GM21717 (cell line): ENCODE data around the gene MARCHF9.

Experiments
- ATAC-seq: cut with Tn5 transposase; IDR thresholded peaks from one replicate; pipeline ENCODE4 v1.9.1; 2021; ENCODE audit warnings: mild to moderate bottlenecking, moderate library complexity; ENCODE audit not compliant: unreplicated experiment

Gene MARCHF9

GRCh38 chr12:57751788-57752667 lies 2.9 kb upstream of the MARCHF9 start, which contains the start of gene CDK4:
TSS of gene CDK4 (minus strand) at chr12:57752310. CDS start at chr12:57751717, 593 bp downstream.
- ATAC-seq, result peak; percentile 65

GRCh38 chr12:57752668-57753000 lies 2.3 kb upstream of the MARCHF9 start:
- ATAC-seq, result no peak

GRCh38 chr12:57753756-57754337 lies 1.1 kb upstream of the MARCHF9 start:
- no peak for ATAC-seq

- no peak for ATAC-seq
Observed at GRCh38 chr12:57755194-57755453, 221 bp downstream of the MARCHF9 start.

- no peak for ATAC-seq
Observed at GRCh38 chr12:57755454-57756372, 810 bp downstream of the MARCHF9 start.

- peak; percentile 17 for ATAC-seq
Observed at GRCh38 chr12:57756406-57757341, 1.8 kb downstream of the MARCHF9 start.

GRCh38 chr12:57757771-57758170 lies 2.9 kb downstream of the MARCHF9 start:
- ATAC-seq, result no peak

- no peak for ATAC-seq
Observed at GRCh38 chr12:57758552-57759359, 3.9 kb downstream of the MARCHF9 start.

- no peak for ATAC-seq
Observed at GRCh38 chr12:57759360-57759980, 4.6 kb downstream of the MARCHF9 start.

- ATAC-seq, result no peak
Observed at GRCh38 chr12:57760347-57760982, 5.6 kb downstream of the MARCHF9 start.

- no peak for ATAC-seq
Observed at GRCh38 chr12:57761391-57761998, 6.6 kb downstream of the MARCHF9 start.

GRCh38 chr12:57762463-57762862 lies 7.6 kb downstream of the MARCHF9 start:
- no peak for ATAC-seq

GRCh38 chr12:57763881-57764661 lies 9.2 kb downstream of the MARCHF9 start:
- ATAC-seq, result no peak

GRCh38 chr12:57764662-57765002 lies 9.7 kb downstream of the MARCHF9 start:
- no peak for ATAC-seq

- peak; percentile 48 for ATAC-seq
Observed at GRCh38 chr12:57765003-57765697, 10.2 kb downstream of the MARCHF9 start.

- no peak for ATAC-seq
Observed at GRCh38 chr12:57765698-57766463, 11.0 kb downstream of the MARCHF9 start.
